ENCODE measurements around the gene NDST1. TPM values are rescaled to one million over a fixed set of nuclear protein-coding genes. Genes with fewer than 3 reads are reported as not detected.

Gene NDST1
- total RNA-seq, 2 experiments from 2014 or later, result 1.1 to 1.6 TPM

DNA sequence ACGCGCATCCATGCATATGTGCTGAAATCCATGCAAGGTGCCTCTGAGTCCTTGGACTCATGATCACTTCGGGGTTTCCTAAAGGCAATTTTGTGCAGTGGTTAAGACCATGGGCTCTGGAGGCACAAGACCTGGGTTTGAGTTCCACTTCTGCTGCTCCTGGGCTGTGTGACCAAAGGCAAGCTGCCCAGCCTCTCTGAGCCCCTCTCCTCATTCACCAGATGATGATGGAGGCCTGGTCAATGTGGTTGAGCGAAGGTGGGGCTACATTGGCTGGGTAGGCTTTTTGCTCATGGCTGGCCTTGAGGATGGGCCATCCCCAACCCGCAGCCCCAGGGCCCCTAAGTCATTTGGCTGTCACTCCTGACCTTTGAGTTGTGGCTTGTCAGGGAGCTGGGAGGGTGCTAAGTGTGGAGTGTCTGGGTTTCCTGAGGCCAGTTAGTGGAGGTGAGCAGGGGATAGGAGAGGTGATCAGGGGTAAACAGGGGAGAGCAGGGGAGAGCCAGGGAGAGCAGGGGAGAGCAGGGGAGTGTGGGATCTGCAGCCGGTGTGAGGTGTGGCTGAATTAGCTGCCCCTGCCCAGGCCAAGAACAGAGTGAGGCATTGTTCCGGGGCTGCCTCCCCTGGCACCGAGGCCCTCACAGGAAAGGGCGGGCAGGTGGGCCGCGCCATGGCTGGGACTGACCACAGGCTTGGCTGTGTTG is 68.0 kb downstream of the NDST1 start:
- ATAC-seq (ENCODE audit: poor library complexity), result no peak
- Histone ChIP-seq H3K4me1 (ENCODE audit: insufficient read depth, low read length) (no peaks in the 10 kb centered on the region), H3K27me3 (ENCODE audit: control insufficient read depth in 1 of 2, insufficient read depth in 2 of 2, low read length in 2 of 2) (no peaks in the 10 kb centered on the region), H3K9me3 (ENCODE audit: control insufficient read depth in 1 of 2, insufficient read depth in 1 of 2, low read length in 2 of 2) (no peaks in the 10 kb centered on the region), H3K27ac (ENCODE audit: low read depth in 1 of 2, low read length in 2 of 2) (no peak overlapping the region), H3K36me3 (ENCODE audit: insufficient read depth, low read length) (no peaks in the 10 kb centered on the region), H3K4me3 (ENCODE audit: low read length) (no peak overlapping the region)
- H3K27ac Mint-ChIP-seq, result no peak overlapping the region
- DNase-seq, result peak in 1 of 14 experiments; percentile 10
- no peaks in the 10 kb centered on the region for H3K27me3 Mint-ChIP-seq
- ChIA-PET CTCF (no interaction called here), POLR2A (no interaction called here)
- H3K36me3 Mint-ChIP-seq (ENCODE audit: low read depth), result no peaks in the 10 kb centered on the region
- H3K4me3 Mint-ChIP-seq, result no peak overlapping the region
- intact Hi-C loops (cut with DNase I, micrococcal nuclease), result no loop called here
- H3K9me3 Mint-ChIP-seq, result no peaks in the 10 kb centered on the region
- TF ChIP-seq, protein P1, sequence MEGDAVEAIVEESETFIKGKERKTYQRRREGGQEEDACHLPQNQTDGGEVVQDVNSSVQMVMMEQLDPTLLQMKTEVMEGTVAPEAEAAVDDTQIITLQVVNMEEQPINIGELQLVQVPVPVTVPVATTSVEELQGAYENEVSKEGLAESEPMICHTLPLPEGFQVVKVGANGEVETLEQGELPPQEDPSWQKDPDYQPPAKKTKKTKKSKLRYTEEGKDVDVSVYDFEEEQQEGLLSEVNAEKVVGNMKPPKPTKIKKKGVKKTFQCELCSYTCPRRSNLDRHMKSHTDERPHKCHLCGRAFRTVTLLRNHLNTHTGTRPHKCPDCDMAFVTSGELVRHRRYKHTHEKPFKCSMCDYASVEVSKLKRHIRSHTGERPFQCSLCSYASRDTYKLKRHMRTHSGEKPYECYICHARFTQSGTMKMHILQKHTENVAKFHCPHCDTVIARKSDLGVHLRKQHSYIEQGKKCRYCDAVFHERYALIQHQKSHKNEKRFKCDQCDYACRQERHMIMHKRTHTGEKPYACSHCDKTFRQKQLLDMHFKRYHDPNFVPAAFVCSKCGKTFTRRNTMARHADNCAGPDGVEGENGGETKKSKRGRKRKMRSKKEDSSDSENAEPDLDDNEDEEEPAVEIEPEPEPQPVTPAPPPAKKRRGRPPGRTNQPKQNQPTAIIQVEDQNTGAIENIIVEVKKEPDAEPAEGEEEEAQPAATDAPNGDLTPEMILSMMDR (IDR thresholded peaks at IDR 0.05), result no peak
- no peaks in the 10 kb centered on the region for H3K4me1 Mint-ChIP-seq (ENCODE audit: low read depth)

DNA sequence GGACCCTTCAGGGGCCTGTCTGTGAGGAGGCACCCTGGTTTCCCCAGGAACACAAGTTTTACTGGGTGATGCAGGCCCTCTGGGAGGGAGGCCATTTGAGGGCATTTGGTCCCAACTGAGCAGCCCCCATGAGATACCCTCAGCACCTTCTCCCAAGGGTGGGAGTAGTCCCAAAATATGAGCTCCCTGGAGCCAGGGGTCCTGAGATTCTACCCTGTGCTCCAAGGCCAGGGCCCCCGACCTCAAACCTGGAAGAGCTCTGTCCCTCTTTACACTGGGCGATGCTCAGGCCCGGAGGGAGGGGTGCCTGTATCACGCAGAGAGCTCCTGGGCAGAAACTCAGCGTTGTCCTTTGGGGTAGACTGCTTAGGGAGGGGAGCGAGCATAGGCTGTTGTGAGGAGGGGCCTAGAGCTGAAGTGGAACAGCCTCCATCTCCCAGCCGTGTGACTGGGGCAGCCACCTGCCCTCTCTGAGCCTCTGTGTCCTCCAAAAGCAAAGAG is 68.6 kb downstream of the NDST1 start:
- no peaks in the 10 kb centered on the region for H3K9me3 ChIP-seq (ENCODE audit: control insufficient read depth in 1 of 2, insufficient read depth in 1 of 2, low read length in 2 of 2)
- no peak overlapping the region for H3K4me3 Mint-ChIP-seq
- no peaks in the 10 kb centered on the region for H3K4me1 Mint-ChIP-seq (ENCODE audit: low read depth)
- intact Hi-C loops (cut with DNase I, micrococcal nuclease), result no loop called here
- no peak for ATAC-seq (ENCODE audit: poor library complexity)
- no peak overlapping the region for H3K4me3 ChIP-seq (ENCODE audit: low read length)
- H3K36me3 ChIP-seq (ENCODE audit: insufficient read depth, low read length), result no peaks in the 10 kb centered on the region
- CTCF ChIA-PET, result no interaction called here
- DNase-seq, result peak in 1 of 14 experiments; percentile 17
- H3K27me3 Mint-ChIP-seq, result no peaks in the 10 kb centered on the region
- no peak overlapping the region for H3K27ac ChIP-seq (ENCODE audit: low read depth in 1 of 2, low read length in 2 of 2)
- H3K27me3 ChIP-seq (ENCODE audit: control insufficient read depth in 1 of 2, insufficient read depth in 2 of 2, low read length in 2 of 2), result no peaks in the 10 kb centered on the region
- no peaks in the 10 kb centered on the region for H3K4me1 ChIP-seq (ENCODE audit: insufficient read depth, low read length)
- H3K36me3 Mint-ChIP-seq (ENCODE audit: low read depth), result no peaks in the 10 kb centered on the region
- no peak overlapping the region for H3K27ac Mint-ChIP-seq
- POLR2A ChIA-PET, result no interaction called here
- TF ChIP-seq, protein P1 (IDR thresholded peaks at IDR 0.05), result no peak
- no peaks in the 10 kb centered on the region for H3K9me3 Mint-ChIP-seq

DNA sequence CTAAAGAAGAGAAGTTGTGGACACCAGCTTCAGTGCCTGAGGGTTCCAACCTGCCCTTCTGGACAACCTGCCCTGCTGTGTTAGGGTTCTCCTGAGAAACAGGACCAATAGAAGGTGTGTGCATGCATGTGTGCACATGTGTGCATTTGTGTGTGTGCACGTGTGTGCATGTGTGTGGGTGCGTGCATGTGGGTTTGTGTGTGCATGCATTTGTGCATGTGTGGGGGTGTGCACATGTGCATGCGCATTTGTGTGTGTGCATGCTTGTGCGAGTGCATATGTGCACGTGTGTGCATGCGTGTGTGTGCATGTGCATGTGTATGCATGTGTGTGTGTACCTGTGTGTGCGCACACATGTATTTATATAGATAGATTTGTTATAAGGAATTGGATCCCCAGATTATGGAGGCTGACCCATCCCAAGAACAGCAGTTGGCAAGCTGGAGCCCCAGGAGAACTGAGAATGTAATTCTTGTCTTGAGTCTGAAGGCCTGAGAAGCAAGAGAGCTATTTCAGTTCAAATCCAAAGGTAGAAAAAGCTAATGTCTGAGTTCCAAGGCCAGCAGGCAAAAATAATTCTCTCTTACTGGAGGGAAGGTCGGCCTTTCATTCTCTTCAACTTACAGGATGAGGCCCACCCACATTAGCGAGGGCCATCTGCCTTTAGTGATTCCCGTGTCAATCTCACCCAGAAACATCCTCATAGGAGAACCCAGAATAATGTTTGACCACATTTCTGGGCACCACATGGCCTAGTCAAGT is 69.6 kb downstream of the NDST1 start:
- no peak for ATAC-seq (ENCODE audit: poor library complexity)
- Histone ChIP-seq H3K27me3 (ENCODE audit: control insufficient read depth in 1 of 2, insufficient read depth in 2 of 2, low read length in 2 of 2) (peaks cover 0 to 4% of the 10 kb centered on the region in 2 experiments), H3K36me3 (ENCODE audit: insufficient read depth, low read length) (no peaks in the 10 kb centered on the region), H3K27ac (ENCODE audit: low read depth in 1 of 2, low read length in 2 of 2) (no peak overlapping the region), H3K9me3 (ENCODE audit: control insufficient read depth in 1 of 2, insufficient read depth in 1 of 2, low read length in 2 of 2) (no peaks in the 10 kb centered on the region), H3K4me3 (ENCODE audit: low read length) (no peak overlapping the region), H3K4me1 (ENCODE audit: insufficient read depth, low read length) (no peaks in the 10 kb centered on the region)
- Mint-ChIP-seq H3K4me3 (no peak overlapping the region), H3K27me3 (no peaks in the 10 kb centered on the region), H3K4me1 (ENCODE audit: low read depth) (no peaks in the 10 kb centered on the region), H3K27ac (no peak overlapping the region), H3K36me3 (ENCODE audit: low read depth) (no peaks in the 10 kb centered on the region), H3K9me3 (no peaks in the 10 kb centered on the region)
- intact Hi-C loops (cut with DNase I, micrococcal nuclease), result no loop called here
- ChIA-PET POLR2A (no interaction called here), CTCF (no interaction called here)
- TF ChIP-seq, protein P1 (IDR thresholded peaks at IDR 0.05), result no peak
- DNase-seq, result peak in 1 of 14 experiments; percentile 8

Data from CD4-positive, alpha-beta T cell (primary cell).